LNCaP clone FGC (cell line): ENCODE results near the gene MTMR6.

Source experiments
- DNase-seq: peaks from one replicate; pipeline ENCODE4 v3.0.0-alpha.2; 2011; ENCODE audit warnings: low read depth
- H3K4me3 ChIP-seq: 2 replicates; pipeline ENCODE4 v1.5.1; 2011; ENCODE audit warnings: mild to moderate bottlenecking, low read depth, low read length, control low read depth
- TF ChIP-seq, protein P1 (sequence below): IDR thresholded peaks from 2 replicates; pipeline ENCODE4 v1.5.1; 2012; ENCODE audit warnings: mild to moderate bottlenecking; ENCODE audit not compliant: control insufficient read depth, insufficient read depth; ENCODE audit errors: extremely low read depth

MTMR6 gene

DNA sequence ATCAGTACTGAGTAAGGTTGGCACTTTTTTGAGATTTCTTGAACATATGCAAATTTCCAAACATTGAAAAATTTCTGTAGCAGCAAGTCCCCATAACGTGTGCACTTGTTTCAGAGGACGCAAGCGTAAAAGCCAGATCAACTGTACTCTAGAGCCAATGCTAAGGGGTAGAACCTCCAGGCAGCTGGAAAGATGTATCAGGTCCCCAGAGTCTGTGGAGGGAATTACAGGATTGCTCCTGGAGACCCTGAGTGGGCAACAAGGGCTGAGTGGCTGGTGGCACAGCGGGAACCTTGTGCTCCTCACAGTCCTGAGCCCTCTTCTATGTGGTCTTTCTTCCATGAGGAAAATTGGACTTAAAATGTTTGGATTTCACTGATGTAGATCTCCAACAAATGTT, 61.3 kb downstream of the MTMR6 start:
- TF ChIP-seq, protein P1, sequence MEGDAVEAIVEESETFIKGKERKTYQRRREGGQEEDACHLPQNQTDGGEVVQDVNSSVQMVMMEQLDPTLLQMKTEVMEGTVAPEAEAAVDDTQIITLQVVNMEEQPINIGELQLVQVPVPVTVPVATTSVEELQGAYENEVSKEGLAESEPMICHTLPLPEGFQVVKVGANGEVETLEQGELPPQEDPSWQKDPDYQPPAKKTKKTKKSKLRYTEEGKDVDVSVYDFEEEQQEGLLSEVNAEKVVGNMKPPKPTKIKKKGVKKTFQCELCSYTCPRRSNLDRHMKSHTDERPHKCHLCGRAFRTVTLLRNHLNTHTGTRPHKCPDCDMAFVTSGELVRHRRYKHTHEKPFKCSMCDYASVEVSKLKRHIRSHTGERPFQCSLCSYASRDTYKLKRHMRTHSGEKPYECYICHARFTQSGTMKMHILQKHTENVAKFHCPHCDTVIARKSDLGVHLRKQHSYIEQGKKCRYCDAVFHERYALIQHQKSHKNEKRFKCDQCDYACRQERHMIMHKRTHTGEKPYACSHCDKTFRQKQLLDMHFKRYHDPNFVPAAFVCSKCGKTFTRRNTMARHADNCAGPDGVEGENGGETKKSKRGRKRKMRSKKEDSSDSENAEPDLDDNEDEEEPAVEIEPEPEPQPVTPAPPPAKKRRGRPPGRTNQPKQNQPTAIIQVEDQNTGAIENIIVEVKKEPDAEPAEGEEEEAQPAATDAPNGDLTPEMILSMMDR = no peak
- no peak for DNase-seq

DNA sequence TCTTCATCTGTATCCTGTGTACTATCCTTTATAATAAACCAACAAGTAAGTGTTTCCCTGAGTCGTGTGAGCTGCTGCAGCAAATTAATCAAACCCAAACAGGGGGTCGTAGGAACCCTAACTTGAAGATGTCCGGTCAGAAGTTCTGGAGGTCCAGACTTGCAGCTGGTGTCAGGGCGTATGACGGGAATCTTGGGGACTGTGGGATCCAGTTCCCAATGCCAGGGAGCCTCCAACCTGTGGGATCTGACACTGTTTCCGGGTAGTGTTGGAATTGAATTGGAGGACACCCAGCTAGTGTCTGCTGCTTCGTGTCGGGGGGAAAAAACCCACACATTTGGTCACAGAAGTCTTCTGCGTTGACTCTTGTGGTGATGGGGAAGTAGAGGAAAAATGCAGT, 63.1 kb downstream of the MTMR6 start:
- H3K4me3 ChIP-seq = no peak overlapping the region
- TF ChIP-seq, protein P1 = no peak
- DNase-seq = no peak

More for the DNA sequence above, 61.3 kb downstream of the MTMR6 start:
- no peak overlapping the region for H3K4me3 ChIP-seq

DNA sequence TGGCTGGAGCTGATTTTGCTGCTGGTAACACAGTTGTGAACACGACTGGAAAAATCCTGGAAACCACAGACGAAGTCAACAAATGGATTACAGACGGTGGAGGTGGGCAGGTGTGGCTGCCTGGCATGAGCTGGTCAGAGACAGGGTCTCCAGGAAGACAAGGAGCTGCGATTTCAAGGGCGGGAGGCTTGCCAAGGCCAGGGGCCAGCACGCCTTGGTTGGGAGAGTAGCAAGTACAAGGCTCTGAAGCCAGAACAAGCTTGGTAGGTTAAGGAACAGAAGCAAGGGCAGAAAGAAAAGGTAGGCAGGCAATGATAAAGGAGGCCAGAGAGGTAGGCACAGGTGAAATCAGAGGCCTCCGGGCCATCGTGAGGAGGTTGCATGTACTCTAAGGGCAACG, 64.5 kb downstream of the MTMR6 start:
- no peak overlapping the region for H3K4me3 ChIP-seq
- DNase-seq = no peak
- TF ChIP-seq, protein P1 = no peak

DNA sequence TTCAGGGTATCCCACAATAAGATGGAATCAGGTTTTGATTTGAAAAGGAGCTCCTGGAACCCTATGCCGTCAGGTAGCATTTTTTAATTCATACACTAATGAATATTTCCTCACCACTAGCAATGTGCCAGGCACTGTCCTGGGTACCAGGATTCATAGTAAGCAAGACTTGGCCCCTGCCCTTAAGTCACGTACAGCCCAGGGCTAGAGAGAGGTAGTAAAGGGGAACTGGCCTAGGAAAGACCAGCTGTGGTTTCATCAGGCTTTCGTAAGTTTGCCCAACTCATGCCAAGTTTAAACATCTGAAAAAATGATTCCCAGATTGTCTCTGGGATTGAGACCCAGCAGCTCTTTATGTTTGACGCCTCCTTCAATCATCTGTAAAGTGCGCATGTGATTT, 69.3 kb downstream of the MTMR6 start:
- TF ChIP-seq, protein P1 = no peak
- H3K4me3 ChIP-seq = no peak overlapping the region
- DNase-seq = no peak

DNA sequence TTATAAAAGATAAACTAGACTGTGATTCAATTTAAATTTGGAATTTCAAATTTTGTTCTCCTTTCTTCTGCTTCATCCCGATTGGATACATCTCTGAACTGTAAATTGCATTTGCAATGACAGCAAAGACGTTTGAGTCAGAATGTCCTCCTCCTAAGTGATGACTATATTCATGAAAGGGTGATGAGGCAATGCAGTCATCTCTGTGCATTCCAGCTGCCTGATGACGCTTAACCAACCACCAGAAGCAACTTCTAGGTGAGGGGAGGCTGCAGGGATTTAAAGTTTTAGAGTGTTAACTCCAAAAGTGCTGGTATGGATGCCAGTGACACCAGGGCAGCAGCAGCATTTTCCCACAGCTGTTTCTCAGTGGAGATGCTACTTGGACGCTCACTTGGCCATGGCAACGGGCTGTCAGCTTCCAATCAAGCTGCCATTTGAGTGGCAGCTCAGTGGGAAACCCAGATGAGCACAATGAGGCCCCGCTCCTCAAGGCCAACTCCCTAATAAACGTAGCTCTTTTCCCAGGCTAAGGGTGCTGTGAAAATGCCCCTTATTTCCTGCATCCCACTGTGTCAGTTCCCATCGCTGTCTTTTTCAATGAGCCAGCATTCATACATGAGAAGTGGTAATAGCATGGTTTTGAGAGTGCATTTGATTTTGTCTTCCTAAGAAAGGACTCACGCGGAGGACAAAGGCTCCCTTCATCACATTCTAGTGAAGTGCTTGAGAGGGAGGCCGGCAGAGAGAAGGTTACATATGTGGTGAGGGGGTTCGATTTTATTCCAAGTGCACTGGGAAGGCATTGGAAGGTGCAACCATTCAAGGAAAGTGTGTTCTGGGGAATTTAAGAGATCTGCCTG, 70.0 kb downstream of the MTMR6 start:
- TF ChIP-seq, protein P1 = no peak

DNA sequence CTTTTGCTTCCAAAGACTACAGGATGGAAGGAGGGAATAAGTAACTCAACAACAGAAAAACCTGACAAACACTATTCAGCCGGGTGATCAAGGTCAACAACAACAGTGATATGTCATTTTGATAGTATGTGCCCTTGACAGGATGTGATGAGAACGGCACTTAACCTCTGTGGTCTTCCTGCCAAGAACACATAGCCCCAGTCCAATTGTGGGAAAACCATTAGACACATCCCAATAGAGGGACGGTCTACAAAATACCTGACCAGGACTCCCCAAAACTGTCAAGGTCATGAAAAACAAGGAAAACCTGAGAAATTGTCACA, 72.1 kb downstream of the MTMR6 start:
- DNase-seq = no peak
- TF ChIP-seq, protein P1 = no peak
- no peak overlapping the region for H3K4me3 ChIP-seq

More for the DNA sequence above, 70.0 kb downstream of the MTMR6 start:
- H3K4me3 ChIP-seq = no peak overlapping the region
- DNase-seq = no peak
